Activated CD8-positive, alpha-beta memory T cell treated with anti-CD3 and anti-CD28 coated beads, Interleukin-2, amount 50 U/mL, for 24 hours (primary cell): ENCODE measurements around the gene GPR157.

Source experiments
- DNase-seq: peaks from one replicate; pipeline ENCODE4 v3.0.0-alpha.2; 2020; ENCODE audit errors: extremely low read depth

Gene GPR157

GRCh38 chr1:9087411-9088125 lies 41.3 kb downstream of the GPR157 start:
- no peak for DNase-seq

GRCh38 chr1:9086796-9087195 lies 42.1 kb downstream of the GPR157 start:
- no peak for DNase-seq

GRCh38 chr1:9086045-9086444 lies 42.9 kb downstream of the GPR157 start:
- no peak for DNase-seq

GRCh38 chr1:9085306-9085940 lies 43.5 kb downstream of the GPR157 start:
- no peak for DNase-seq

GRCh38 chr1:9084906-9085305 lies 44.0 kb downstream of the GPR157 start:
- no peak for DNase-seq

GRCh38 chr1:9081473-9081872 lies 47.4 kb downstream of the GPR157 start:
- DNase-seq, result no peak

- no peak for DNase-seq
Observed at GRCh38 chr1:9080705-9081291, 48.1 kb downstream of the GPR157 start.

- no peak for DNase-seq
Observed at GRCh38 chr1:9079988-9080704, 48.8 kb downstream of the GPR157 start.

- no peak for DNase-seq
Observed at GRCh38 chr1:9078752-9079500, 50.0 kb downstream of the GPR157 start.

GRCh38 chr1:9078015-9078751 lies 50.7 kb downstream of the GPR157 start:
- DNase-seq, result no peak

- no peak for DNase-seq
Observed at GRCh38 chr1:9075022-9075421, 53.9 kb downstream of the GPR157 start.

- DNase-seq, result no peak
Observed at GRCh38 chr1:9073143-9073542, 55.8 kb downstream of the GPR157 start.

- no peak for DNase-seq
Observed at GRCh38 chr1:9071554-9072235, 57.2 kb downstream of the GPR157 start.

- DNase-seq, result no peak
Observed at GRCh38 chr1:9070486-9070885, 58.4 kb downstream of the GPR157 start.

- DNase-seq, result no peak
Observed at GRCh38 chr1:9069326-9070100, 59.4 kb downstream of the GPR157 start, which contains the start of gene SLC2A5. Gene SLC2A5, minus strand, starts transcription at chr1:9069635. Its CDS starts 99 bp downstream, at chr1:9069536.

GRCh38 chr1:9068981-9069325 lies 59.9 kb downstream of the GPR157 start:
- no peak for DNase-seq

GRCh38 chr1:9066945-9067807 lies 61.7 kb downstream of the GPR157 start:
- no peak for DNase-seq

- DNase-seq, result no peak
Observed at GRCh38 chr1:9065213-9065751, 63.6 kb downstream of the GPR157 start.
